ENCODE results near the gene PSEN1. TPM values are rescaled to one million over a fixed set of nuclear protein-coding genes. Genes with fewer than 3 reads are reported as not detected.
A peak's percentile ranks its signal among the peaks of the same experiment; 100 is the strongest.

PSEN1 gene
- total RNA-seq, 1 experiment from 2014 or later: 49.9 TPM

- Histone ChIP-seq H3K79me2 (ENCODE audit: insufficient read depth, low read length) (no peaks in the 10 kb centered on the region), H4K8ac (replicated peaks; ENCODE audit: insufficient read length, low read depth, low read length) (no peak overlapping the region)
- H3K4me3 Mint-ChIP-seq: no peak overlapping the region
Measured at GRCh38 chr14:73102806-73103497, 33.4 kb upstream of the PSEN1 start.

More at GRCh38 chr14:73102806-73103497, 33.4 kb upstream of the PSEN1 start:
- H3K9me3 Mint-ChIP-seq: no peaks in the 10 kb centered on the region
- Histone ChIP-seq H3K56ac (ENCODE audit: insufficient read length, low read depth, low read length) (no peak overlapping the region), H4K20me1 (ENCODE audit: control insufficient read depth, insufficient read depth, insufficient read length) (no peaks in the 10 kb centered on the region), H3K14ac (ENCODE audit: insufficient read depth, low read length) (no peak overlapping the region), H3K18ac (ENCODE audit: insufficient read length, low read depth, low read length) (no peak overlapping the region), H3K27ac (ENCODE audit: insufficient read length, low read depth, low read length) (no peak overlapping the region), H3K4ac (ENCODE audit: low read depth, low read length) (no peak overlapping the region), H2BK15ac (ENCODE audit: low read depth, low read length) (no peak overlapping the region), H2BK5ac (ENCODE audit: insufficient read length, low read length) (no peak overlapping the region), H3K9me3 (ENCODE audit: control insufficient read depth, low read depth, low read length) (no peaks in the 10 kb centered on the region), H3K4me1 (ENCODE audit: insufficient read depth, low read length) (no peaks in the 10 kb centered on the region), H3K27me3 (ENCODE audit: insufficient read depth, low read length) (no peaks in the 10 kb centered on the region), H4K5ac (ENCODE audit: insufficient read length, low read depth, low read length) (no peak overlapping the region), H2AFZ (ENCODE audit: low read length) (no peak overlapping the region), H2AK5ac (ENCODE audit: insufficient read length, low read length) (no peak overlapping the region), H3K4me2 (ENCODE audit: insufficient read depth, insufficient read length, low read length) (no peak overlapping the region), H3T11ph (ENCODE audit: low read length) (no peak overlapping the region), H3K23me2 (ENCODE audit: insufficient read length, low read depth, low read length, poor library complexity, severe bottlenecking) (no peaks in the 10 kb centered on the region), H2BK120ac (ENCODE audit: low read depth, low read length, poor library complexity, severe bottlenecking) (no peak overlapping the region), H3K79me1 (ENCODE audit: insufficient read depth, low read depth, low read length, poor library complexity, severe bottlenecking) (peaks cover 2% of the 10 kb centered on the region), H4K91ac (ENCODE audit: insufficient read length, low read depth, low read length) (no peak overlapping the region), H3K23ac (ENCODE audit: insufficient read length, low read depth, low read length) (no peak overlapping the region), H3K9ac (ENCODE audit: extremely low read depth, insufficient read length, low read length) (no peak overlapping the region), H2BK20ac (ENCODE audit: low read depth, low read length, poor library complexity, severe bottlenecking) (no peak overlapping the region), H2BK12ac (ENCODE audit: insufficient read length, low read depth, low read length) (no peak overlapping the region)
- H3K27ac Mint-ChIP-seq: peak overlapping the region in 2 of 3 experiments; percentile 17 to 32; a peak in 6 of 7 replicates
- H3K36me3 Mint-ChIP-seq (ENCODE audit: insufficient read depth in 1 of 3, low read depth in 3 of 3): peaks cover 50 to 91% (median 87%) of the 10 kb centered on the region in 3 experiments; a peak in 6 of 7 replicates
- no peaks in the 10 kb centered on the region for H3K27me3 Mint-ChIP-seq (ENCODE audit: low read depth)
- no peaks in the 10 kb centered on the region for H3K4me1 Mint-ChIP-seq
- no peak for TF ChIP-seq CTCF (conservative IDR thresholded peaks at IDR 0.05)
- DNase-seq: no peak
- WGBS (ENCODE audit: extremely low coverage, insufficient read length, low lambda C conversion rate): 100% methylated on average over 14 of the region's 27 CpGs
